Camera-type eye (tissue), 1 donor: ENCODE results near the gene HOXB6. TPM values are rescaled to one million over a fixed set of nuclear protein-coding genes. Genes with fewer than 3 reads are reported as not detected.

Experiments
- total RNA-seq: library from RNA; depleted of rRNA; stranded (reverse); fragments of >200 nt; gene quantifications from one replicate; pipeline ENCODE4 v1.2.3, GENCODE V29; 2014

The HOXB6 gene
- not detected for total RNA-seq

GRCh38 chr17:48604770-48605329 lies at the start of gene HOXB6:
Gene HOXB6 (minus strand): TSS chr17:48604986. CDS start chr17:48598150, 6,836 bp downstream.

GRCh38 chr17:48626245-48627117 lies 21.7 kb upstream of the HOXB6 start, which contains the start of gene HOXB9:
Gene HOXB9 (minus strand): TSS chr17:48626358. CDS start chr17:48626269, 89 bp downstream.

GRCh38 chr17:48615047-48615962 lies 10.5 kb upstream of the HOXB6 start, which contains the start of gene HOXB8:
Gene HOXB8 (minus strand): TSS chr17:48615292. CDS start chr17:48614704, 588 bp downstream.

GRCh38 chr17:48610282-48611211 lies 5.8 kb upstream of the HOXB6 start, which contains the start of gene HOXB7:
Gene HOXB7 (minus strand): TSS chr17:48611017. CDS start chr17:48610918, 99 bp downstream.

GRCh38 chr17:48593126-48593829 lies 11.5 kb downstream of the HOXB6 start, which contains the start of gene HOXB5:
Gene HOXB5 (minus strand): TSS chr17:48593779. CDS start chr17:48593682, 97 bp downstream.

GRCh38 chr17:48589831-48590606 lies 14.8 kb downstream of the HOXB6 start, which contains the start of gene HOXB3:
Gene HOXB3 (minus strand): TSS chr17:48590241. CDS start chr17:48552474, 37,767 bp downstream.

GRCh38 chr17:48577946-48578615 lies 26.7 kb downstream of the HOXB6 start, which contains the start of gene HOXB4:
Gene HOXB4 (minus strand): TSS chr17:48578350. CDS start chr17:48578319, 31 bp downstream.

Other genes with a start within 250 kb of the HOXB6 start
- 0.38 TPM for gene SKAP1, start 174.8 kb downstream of the HOXB6 start, total RNA-seq
- not detected for gene HOXB1, start 74.0 kb downstream of the HOXB6 start, total RNA-seq
- gene HOXB2, start 59.9 kb downstream of the HOXB6 start, total RNA-seq = not detected
- gene HOXB4, start 26.6 kb downstream of the HOXB6 start, total RNA-seq = not detected
- gene HOXB3, start 14.7 kb downstream of the HOXB6 start, total RNA-seq = 0.22 TPM
- gene HOXB5, start 11.2 kb downstream of the HOXB6 start, total RNA-seq = not detected
- not detected for gene HOXB7, start 6.0 kb upstream of the HOXB6 start, total RNA-seq
- gene HOXB8, start 10.3 kb upstream of the HOXB6 start, total RNA-seq = not detected
- not detected for gene HOXB9, start 21.4 kb upstream of the HOXB6 start, total RNA-seq
- gene PRAC1, start 117.5 kb upstream of the HOXB6 start, total RNA-seq = not detected
- gene PRAC2, start 118.2 kb upstream of the HOXB6 start, total RNA-seq = not detected
- not detected for gene HOXB13, start 123.8 kb upstream of the HOXB6 start, total RNA-seq
- 1.6 TPM for gene TTLL6, start 212.2 kb upstream of the HOXB6 start, total RNA-seq
- 65.5 TPM for gene CALCOCO2, start 226.0 kb upstream of the HOXB6 start, total RNA-seq